ENCODE data around the gene UQCRC1. TPM values are rescaled to one million over a fixed set of nuclear protein-coding genes. Genes with fewer than 3 reads are reported as not detected.
A peak's percentile ranks its signal among the peaks of the same experiment; 100 is the strongest.

Gene UQCRC1
- total RNA-seq, 4 donors from 2014 or later, result 143 to 196 (median 186) TPM

DNA sequence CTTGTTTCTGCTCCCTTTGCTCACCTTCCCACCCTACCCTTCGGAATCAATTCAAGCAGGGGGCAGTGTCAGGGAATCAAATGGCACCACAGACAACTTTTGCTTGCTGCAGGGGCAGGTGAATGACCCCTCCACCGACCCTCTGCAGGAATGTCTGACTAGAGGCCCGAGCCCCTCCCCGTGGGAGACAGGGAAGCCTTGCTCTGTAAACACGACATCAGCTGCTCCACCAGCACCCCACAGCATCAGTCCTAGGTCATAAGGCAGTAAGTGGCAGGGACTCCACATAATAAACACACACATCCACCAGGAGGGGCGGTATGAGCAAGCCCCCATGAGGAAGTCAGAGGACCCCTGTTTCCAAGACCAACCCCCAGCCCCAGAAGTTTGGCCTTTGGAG is 27.9 kb upstream of the UQCRC1 start:
- Histone ChIP-seq H3K4me1 (peaks cover 0 to 27% (median 19%) of the 10 kb centered on the region in 4 donors), H3K4me3 (no peak overlapping the region), H3K36me3 (peaks cover 0 to 30% (median 0%) of the 10 kb centered on the region in 3 donors), H3K27ac (no peak overlapping the region), H3K27me3 (no peaks in the 10 kb centered on the region), H3K9me3 (no peaks in the 10 kb centered on the region)
- WGBS, 2 donors, result 58 to 62% methylated on average over 6 of the region's 6 CpGs
- TF ChIP-seq POLR2A (IDR thresholded peaks at IDR 0.05) (no peak), EP300 (IDR thresholded peaks at IDR 0.05) (no peak), CTCF (IDR thresholded peaks at IDR 0.05) (no peak)
- DNase-seq (ENCODE audit: low spot score in 2 of 2), result no peak

GRCh38 chr3:48636149-48636655 is 26.8 kb upstream of the UQCRC1 start:
- Histone ChIP-seq H3K36me3 (peaks cover 0 to 35% (median 0%) of the 10 kb centered on the region in 3 donors), H3K27me3 (no peaks in the 10 kb centered on the region), H3K4me3 (peak overlapping the region; percentile 68 to 88 (median 80)), H3K4me1 (peaks cover 0 to 27% (median 19%) of the 10 kb centered on the region in 4 donors), H3K27ac (peak overlapping the region in 3 of 4 donors; percentile 75 to 92 (median 77)), H3K9me3 (no peaks in the 10 kb centered on the region)
- WGBS, 2 donors, result 32 to 35% methylated on average over 10 of the region's 10 CpGs
- DNase-seq (ENCODE audit: low spot score in 2 of 2), result no peak
- TF ChIP-seq EP300 (IDR thresholded peaks at IDR 0.05), result no peak
- no peak for TF ChIP-seq POLR2A (IDR thresholded peaks at IDR 0.05)
- no peak for TF ChIP-seq CTCF (IDR thresholded peaks at IDR 0.05)

DNA sequence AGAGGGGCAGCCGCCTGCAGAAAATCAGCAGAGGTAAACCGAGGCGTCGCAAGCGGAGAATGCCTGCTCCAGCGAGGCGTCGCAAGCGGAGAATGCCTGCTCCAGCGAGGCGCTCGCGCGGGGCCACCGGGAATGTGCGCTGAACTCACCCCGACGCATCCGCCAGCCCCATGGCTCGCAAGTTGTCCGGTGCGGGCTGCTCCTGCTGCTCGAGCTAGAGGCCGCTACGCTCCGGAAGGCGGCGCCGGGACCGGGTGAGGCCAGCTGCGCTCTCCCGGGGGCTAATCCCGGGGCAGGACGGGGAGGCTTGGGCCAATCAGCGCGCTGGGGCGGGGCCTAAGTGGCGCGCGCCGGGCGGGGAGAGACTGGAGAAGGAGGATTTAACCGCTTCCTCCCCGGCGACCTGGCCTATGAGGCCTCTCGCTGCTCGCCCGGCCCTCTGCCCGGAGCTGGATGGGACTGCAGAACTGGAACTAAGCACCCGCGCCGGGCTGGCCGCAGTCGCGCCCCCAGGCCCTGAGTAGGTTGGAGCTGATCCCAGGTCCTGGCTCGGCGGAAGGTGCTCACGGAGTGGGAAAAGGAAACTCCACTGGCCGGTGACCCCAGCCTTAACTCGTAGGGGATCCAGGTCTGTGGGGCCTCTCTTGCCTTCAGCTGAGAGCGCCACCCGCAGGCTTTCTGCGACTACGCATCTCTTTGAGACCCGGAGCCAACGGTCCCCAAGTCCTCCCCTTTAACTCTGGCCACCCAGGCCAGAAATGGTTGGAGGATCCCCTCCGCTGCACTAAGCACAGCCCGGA is 26.0 kb upstream of the UQCRC1 start, which contains the start of gene SLC26A6:
TSS of gene SLC26A6 (minus strand) at position 240 of the 800 bp plus-strand sequence. CDS start at position 172, 68 bp downstream.
- Histone ChIP-seq H3K27me3 (no peaks in the 10 kb centered on the region), H3K4me1 (peaks cover 0 to 27% (median 19%) of the 10 kb centered on the region in 4 donors), H3K4me3 (peak within 1 kb of the TSS; percentile 68 to 88 (median 80)), H3K36me3 (peaks cover 0 to 34% (median 0%) of the 10 kb centered on the region in 3 donors), H3K27ac (peak within 1 kb of the TSS; percentile 10 to 92 (median 76)), H3K9me3 (no peaks in the 10 kb centered on the region)
- 0% methylated on average over 10 to 53 of the region's 68 CpGs for WGBS, 2 donors
- TF ChIP-seq EP300 (IDR thresholded peaks at IDR 0.05), result peak; percentile 85 to 91
- peak; percentile 26 to 62 for TF ChIP-seq POLR2A (IDR thresholded peaks at IDR 0.05)
- TF ChIP-seq CTCF (IDR thresholded peaks at IDR 0.05), result peak; percentile 24 to 82 (median 57)
- DNase-seq (ENCODE audit: low spot score in 2 of 2), result peak; percentile 93 to 94

DNA sequence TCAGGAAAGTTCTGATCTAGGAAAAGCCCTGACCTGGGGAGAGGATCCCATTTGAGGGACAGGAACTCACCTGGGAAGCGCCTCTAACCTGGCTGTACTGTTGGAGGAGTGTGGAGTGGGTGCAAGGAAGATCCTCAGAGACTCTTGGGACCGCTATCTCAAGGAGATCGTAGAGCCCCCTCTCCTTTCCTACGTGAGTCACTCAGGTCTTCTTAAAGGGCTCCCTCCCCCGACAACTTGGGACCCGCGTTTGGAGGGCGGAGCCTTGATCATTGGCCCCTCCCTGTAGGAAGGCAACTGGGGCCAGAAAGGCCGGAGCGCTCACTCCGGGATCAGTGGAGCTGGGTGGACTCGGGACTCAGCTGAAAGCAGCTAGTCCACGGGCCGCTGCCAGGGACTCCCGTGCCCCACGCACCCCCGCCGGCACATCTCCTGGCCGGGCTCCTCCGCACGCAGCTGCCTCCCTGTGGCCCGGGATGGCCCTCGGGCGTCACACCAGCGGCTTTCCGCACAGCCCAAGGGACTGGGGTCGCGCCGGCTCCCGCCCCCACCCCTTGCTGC is 25.3 kb upstream of the UQCRC1 start:
- peak in 1 of 2 donors; percentile 36 for DNase-seq (ENCODE audit: low spot score in 2 of 2)
- peak overlapping the region; percentile 68 to 88 (median 80) for H3K4me3 ChIP-seq
- TF ChIP-seq CTCF (IDR thresholded peaks at IDR 0.05) (no peak), EP300 (IDR thresholded peaks at IDR 0.05) (no peak), POLR2A (IDR thresholded peaks at IDR 0.05) (no peak)
- 3 to 9% methylated on average over 7 to 28 of the region's 30 CpGs for WGBS, 2 donors
- H3K27ac ChIP-seq, result peak overlapping the region; percentile 10 to 92 (median 76)
- peaks cover 0 to 37% (median 0%) of the 10 kb centered on the region in 3 donors for H3K36me3 ChIP-seq
- H3K4me1 ChIP-seq, result peaks cover 0 to 27% (median 19%) of the 10 kb centered on the region in 4 donors
- H3K9me3 ChIP-seq, result no peaks in the 10 kb centered on the region
- H3K27me3 ChIP-seq, result no peaks in the 10 kb centered on the region

Data from tibial nerve (tissue), 4 donors.